Naive thymus-derived CD4-positive, alpha-beta T cell (primary cell): Measurements from ENCODE around the gene DPH7. TPM values are rescaled to one million over a fixed set of nuclear protein-coding genes. Genes with fewer than 3 reads are reported as not detected.
"Not testable (repeated sequence)": the region's sequence is repeated elsewhere in the genome, so short reads cannot be mapped to it uniquely, and the experiment has no call there.

Experiments
- ATAC-seq: fragments of 150-1000 bp; cut with Tn5 transposase; 2 replicates; pipeline ENCODE4 v1.10.0; 2021; ENCODE audit warnings: mild to moderate bottlenecking, moderate library complexity
- CTCF ChIA-PET: fragments of 350-600 bp; sonication (Branson Sonifier 250); formaldehyde crosslinking; loops from one replicate; lab custom pipeline; 2021; ENCODE audit warnings: antibody characterized with exemption; lab: Charles Lee
- POLR2A ChIA-PET: fragments of 350-600 bp; sonication (Branson Sonifier 250); formaldehyde crosslinking; loops from one replicate; lab custom pipeline; 2021; ENCODE audit warnings: antibody characterized with exemption, inconsistent platforms; lab: Charles Lee
- DNase-seq, 9 donors: peaks; one replicate each; pipeline versions ENCODE4 v3.0.0 to v3.0.0-alpha.2; 2020 to 2022; ENCODE audit warnings: mixed read lengths in 1 of 9
- H3K27ac ChIP-seq: one replicate; pipeline ENCODE4 v1.7.0; 2013; ENCODE audit warnings: mild to moderate bottlenecking, low read depth, low read length, moderate library complexity
- H3K27me3 ChIP-seq, 2 donors: one replicate each; pipeline ENCODE4 v1.7.0; 2013; ENCODE audit warnings: low read length in 2 of 2, mild to moderate bottlenecking in 2 of 2, moderate library complexity in 2 of 2; ENCODE audit not compliant: control insufficient read depth in 2 of 2, insufficient read depth in 2 of 2
- H3K36me3 ChIP-seq, 3 experiments: 1 replicate in 2 of 3; 2 replicates in 1 of 3; pipeline ENCODE4 v1.7.0; 2013; ENCODE audit warnings: low read length in 3 of 3, mild to moderate bottlenecking in 3 of 3, moderate library complexity in 1 of 3; ENCODE audit not compliant: insufficient read depth in 3 of 3, control insufficient read depth in 2 of 3
- H3K4me1 ChIP-seq, 2 donors: one replicate each; pipeline ENCODE4 v1.7.0; 2013; ENCODE audit warnings: low read length in 2 of 2, mild to moderate bottlenecking in 2 of 2, moderate library complexity in 1 of 2; ENCODE audit not compliant: control insufficient read depth in 2 of 2, insufficient read depth in 2 of 2
- H3K4me3 ChIP-seq: 2 replicates; pipeline ENCODE4 v1.7.0; 2013; ENCODE audit warnings: mild to moderate bottlenecking, low read length
- H3K9me3 ChIP-seq, 3 experiments: 1 replicate in 2 of 3; 2 replicates in 1 of 3; pipeline ENCODE4 v1.7.0; 2013; ENCODE audit warnings: low read length in 3 of 3; ENCODE audit not compliant: control insufficient read depth in 2 of 3
- H3K27ac Mint-ChIP-seq, 9 donors: one replicate each; pipeline ENCODE4 v1.8.0; 2020 to 2022; ENCODE audit warnings: mixed read lengths in 9 of 9, mild to moderate bottlenecking in 8 of 9, moderate library complexity in 5 of 9, inconsistent platforms in 2 of 9
- H3K27me3 Mint-ChIP-seq, 5 donors: one replicate each; pipeline ENCODE4 v1.8.0; 2021 to 2022; ENCODE audit warnings: mixed read lengths in 5 of 5, mild to moderate bottlenecking in 1 of 5
- H3K36me3 Mint-ChIP-seq, 5 donors: one replicate each; pipeline ENCODE4 v1.8.0; 2020 to 2022; ENCODE audit warnings: mixed read lengths in 5 of 5, mild to moderate bottlenecking in 3 of 5, inconsistent platforms in 1 of 5
- H3K4me1 Mint-ChIP-seq, 7 donors: one replicate each; pipeline ENCODE4 v1.8.0; 2020 to 2022; ENCODE audit warnings: mixed read lengths in 7 of 7, mild to moderate bottlenecking in 3 of 7, inconsistent platforms in 1 of 7
- H3K4me3 Mint-ChIP-seq, 10 donors: one replicate each; pipeline ENCODE4 v1.8.0; 2020 to 2022; ENCODE audit warnings: mild to moderate bottlenecking in 10 of 10, mixed read lengths in 10 of 10, moderate library complexity in 6 of 10, inconsistent platforms in 2 of 10
- H3K9me3 Mint-ChIP-seq, 11 donors: one replicate each; pipeline ENCODE4 v1.8.0; 2020 to 2022; ENCODE audit warnings: mixed read lengths in 11 of 11, mild to moderate bottlenecking in 4 of 11, inconsistent platforms in 1 of 11, moderate library complexity in 1 of 11
- intact Hi-C, 2 donors: fragments of 100-400 bp; cut with micrococcal nuclease; formaldehyde crosslinking; loops; one replicate each; pipeline ENCODE4 v1.15.1; 2023
- polyA plus RNA-seq, 2 donors: library from polyadenylated mRNA; unstranded; fragments of 300-500 nt; fragmentation: Illumina TruSeq; gene quantifications; one replicate each; pipeline ENCODE4 v1.2.3, GENCODE V29; 2021
- total RNA-seq, 6 experiments: library from RNA in 5 of 6; stranded (reverse) in 5 of 6; gene quantifications; 1 replicate in 5 of 6; 2 replicates in 1 of 6; pipeline ENCODE4 v1.2.3 and lab custom pipeline; 2021 to 2026

The DPH7 gene
- total and polyA plus RNA-seq, 7 experiments from 2014 or later = 29.7 to 77.5 (median 47.8) TPM

DNA sequence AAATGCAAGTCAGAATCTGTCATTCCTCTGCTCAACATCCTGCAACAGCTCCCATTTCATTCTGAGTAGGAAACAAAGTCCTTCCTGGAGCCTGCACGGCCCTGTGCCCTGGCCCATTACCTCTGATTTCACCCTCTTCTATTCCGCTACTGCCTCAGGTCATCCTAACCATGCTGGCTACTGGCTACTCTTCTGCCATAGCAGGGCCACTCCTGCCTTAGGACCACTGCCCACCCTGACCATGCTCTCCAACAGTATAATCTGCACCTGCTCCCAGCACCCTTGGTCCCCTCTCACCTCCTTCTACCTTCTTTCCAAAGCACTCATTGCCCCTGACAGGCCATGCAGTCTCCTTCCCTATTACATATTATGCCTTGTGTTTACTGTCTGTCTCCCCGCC lies 8.2 kb downstream of the DPH7 start:
- Mint-ChIP-seq H3K27ac (peak overlapping the region in 6 of 9 donors; percentile 2 to 80 (median 70)), H3K4me1 (peaks cover 4 to 26% (median 16%) of the 10 kb centered on the region in 7 donors), H3K9me3 (no peaks in the 10 kb centered on the region), H3K27me3 (no peaks in the 10 kb centered on the region), H3K36me3 (peaks cover 5 to 30% (median 11%) of the 10 kb centered on the region in 5 donors), H3K4me3 (peak overlapping the region in 1 of 10 donors; percentile 1)
- no peak overlapping the region for H3K27ac ChIP-seq
- POLR2A ChIA-PET = no interaction called here
- intact Hi-C loops = no loop called here
- ATAC-seq (no peak), DNase-seq (no peak)
- no peak overlapping the region for H3K4me3 ChIP-seq
- no peaks in the 10 kb centered on the region for H3K4me1 ChIP-seq
- peaks cover 0 to 37% (median 0%) of the 10 kb centered on the region in 3 experiments for H3K36me3 ChIP-seq
- no peaks in the 10 kb centered on the region for H3K9me3 ChIP-seq
- H3K27me3 ChIP-seq = no peaks in the 10 kb centered on the region
- CTCF ChIA-PET = no interaction called here

- Mint-ChIP-seq H3K36me3 (peaks cover 4 to 22% (median 6%) of the 10 kb centered on the region in 5 donors), H3K9me3 (no peaks in the 10 kb centered on the region), H3K27me3 (no peaks in the 10 kb centered on the region), H3K27ac (peak overlapping the region in 1 of 9 donors; percentile 77), H3K4me3 (no peak overlapping the region), H3K4me1 (peaks cover 0 to 17% (median 12%) of the 10 kb centered on the region in 7 donors)
- CTCF ChIA-PET = no interaction called here
- Histone ChIP-seq H3K4me3 (no peak overlapping the region), H3K27me3 (no peaks in the 10 kb centered on the region), H3K36me3 (peaks cover 0 to 31% (median 0%) of the 10 kb centered on the region in 3 experiments), H3K27ac (no peak overlapping the region), H3K9me3 (no peaks in the 10 kb centered on the region), H3K4me1 (no peaks in the 10 kb centered on the region)
- POLR2A ChIA-PET = no interaction called here
- intact Hi-C loops = no loop called here
- ATAC-seq (no peak), DNase-seq (no peak)
Observed at GRCh38 chr9:137569609-137570203, 9.0 kb downstream of the DPH7 start.

DNA sequence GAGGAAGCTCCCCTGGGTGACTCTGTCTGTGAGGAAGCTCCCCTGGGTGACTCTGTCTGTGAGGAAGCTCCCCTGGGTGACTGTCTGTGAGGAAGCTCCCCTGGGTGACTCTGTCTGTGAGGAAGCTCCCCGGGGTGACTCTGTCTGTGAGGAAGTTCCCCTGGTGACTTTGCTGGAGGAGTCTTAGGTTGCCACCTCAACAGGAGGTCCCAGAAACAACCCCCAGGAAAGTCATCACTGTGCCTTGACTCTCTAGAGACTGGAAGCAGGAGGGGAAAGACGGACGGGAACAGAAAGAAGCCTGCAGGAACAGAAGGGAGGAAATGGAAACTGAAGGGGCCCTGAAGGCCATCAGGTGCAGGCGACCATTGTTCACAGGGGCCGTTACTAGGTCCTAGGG lies 10.3 kb downstream of the DPH7 start:
- DNase-seq, H3K27me3 ChIP-seq, H3K4me1 ChIP-seq, ATAC-seq, H3K4me3 Mint-ChIP-seq, H3K27ac ChIP-seq, POLR2A ChIA-PET, CTCF ChIA-PET, H3K4me3 ChIP-seq, H3K27me3 Mint-ChIP-seq, H3K9me3 Mint-ChIP-seq, H3K9me3 ChIP-seq, intact Hi-C loops: not testable (repeated sequence)
- peaks cover 0 to 34% (median 0%) of the 10 kb centered on the region in 3 experiments for H3K36me3 ChIP-seq
- peak overlapping the region in 1 of 9 donors; percentile 50 for H3K27ac Mint-ChIP-seq
- peaks cover 4 to 27% (median 11%) of the 10 kb centered on the region in 5 donors for H3K36me3 Mint-ChIP-seq
- peaks cover 0 to 27% (median 12%) of the 10 kb centered on the region in 7 donors for H3K4me1 Mint-ChIP-seq

DNA sequence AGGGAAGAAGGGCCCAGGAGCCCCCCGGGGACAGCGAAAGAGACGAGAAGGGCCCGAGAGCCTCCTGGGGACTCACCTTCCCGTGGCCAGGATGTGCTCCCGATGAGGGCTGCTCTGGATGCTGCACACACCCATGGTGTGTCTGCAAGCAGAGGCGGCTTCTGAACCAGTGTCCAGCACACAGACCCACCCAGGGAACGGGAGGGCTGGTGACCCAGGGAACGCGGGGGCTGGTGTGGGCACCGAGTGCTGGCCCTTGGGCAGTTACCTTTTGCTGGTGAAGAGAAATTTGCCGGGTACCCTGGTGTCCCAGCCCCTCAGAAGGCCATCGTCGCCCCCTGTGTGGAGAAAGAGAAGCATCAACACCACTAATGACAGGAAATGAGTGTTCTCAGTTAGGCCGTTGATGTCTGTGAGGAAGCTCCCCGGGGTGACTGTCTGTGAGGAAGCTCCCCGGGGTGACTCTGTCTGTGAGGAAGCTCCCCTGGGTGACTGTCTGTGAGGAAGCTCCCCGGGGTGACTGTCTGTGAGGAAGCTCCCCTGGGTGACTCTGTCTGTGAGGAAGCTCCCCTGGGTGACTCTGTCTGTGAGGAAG lies 13.8 kb downstream of the DPH7 start:
- peak overlapping the region in 4 of 9 donors; percentile 19 to 69 (median 44) for H3K27ac Mint-ChIP-seq
- ATAC-seq = no peak

GRCh38 chr9:137564134-137564533 lies 14.6 kb downstream of the DPH7 start:
- DNase-seq (no peak), ATAC-seq (no peak)
- H3K27ac Mint-ChIP-seq = peak overlapping the region in 6 of 9 donors; percentile 21 to 86 (median 43)
- H3K27ac ChIP-seq = no peak overlapping the region
- intact Hi-C loops = no loop called here
- H3K36me3 Mint-ChIP-seq = peaks cover 4 to 32% (median 15%) of the 10 kb centered on the region in 5 donors
- no peaks in the 10 kb centered on the region for H3K27me3 Mint-ChIP-seq
- H3K36me3 ChIP-seq = peaks cover 0 to 32% (median 0%) of the 10 kb centered on the region in 3 experiments
- H3K4me3 Mint-ChIP-seq = no peak overlapping the region
- H3K9me3 ChIP-seq = no peaks in the 10 kb centered on the region
- peaks cover 0 to 26% (median 5%) of the 10 kb centered on the region in 7 donors for H3K4me1 Mint-ChIP-seq
- POLR2A ChIA-PET = interaction anchor here (1.2 kb wide), 1 partner anchor 14 kb away, joined by 3 read pairs; the partner anchor contains the start of gene PNPLA7
- H3K27me3 ChIP-seq = no peaks in the 10 kb centered on the region
- no peaks in the 10 kb centered on the region for H3K9me3 Mint-ChIP-seq
- no peaks in the 10 kb centered on the region for H3K4me1 ChIP-seq
- CTCF ChIA-PET = no interaction called here
- H3K4me3 ChIP-seq = no peak overlapping the region

More for the DNA sequence above, 13.8 kb downstream of the DPH7 start:
- Histone ChIP-seq H3K27me3 (no peaks in the 10 kb centered on the region), H3K36me3 (peaks cover 0 to 32% (median 0%) of the 10 kb centered on the region in 3 experiments), H3K4me3 (no peak overlapping the region), H3K4me1 (no peaks in the 10 kb centered on the region), H3K27ac (no peak overlapping the region), H3K9me3 (no peaks in the 10 kb centered on the region)
- Mint-ChIP-seq H3K4me1 (peaks cover 0 to 21% (median 7%) of the 10 kb centered on the region in 7 donors), H3K4me3 (no peak overlapping the region), H3K9me3 (no peaks in the 10 kb centered on the region), H3K36me3 (peaks cover 0 to 26% (median 11%) of the 10 kb centered on the region in 5 donors), H3K27me3 (no peaks in the 10 kb centered on the region)
- intact Hi-C loops = no loop called here
- ChIA-PET POLR2A (no interaction called here), CTCF (no interaction called here)
- DNase-seq = no peak

- no peak overlapping the region for H3K4me3 Mint-ChIP-seq
- intact Hi-C loops = loop anchor here in 1 of 2 donors (10.0 kb wide), 2 partner anchors 133 to 253 kb away; partner anchors contain the start of genes EXD3, NOXA1 and NRARP
- ATAC-seq (no peak), DNase-seq (no peak)
- no peak overlapping the region for H3K27ac ChIP-seq
- peaks cover 0 to 6% (median 0%) of the 10 kb centered on the region in 7 donors for H3K4me1 Mint-ChIP-seq
- no peaks in the 10 kb centered on the region for H3K9me3 Mint-ChIP-seq
- H3K4me1 ChIP-seq = no peaks in the 10 kb centered on the region
- no peak overlapping the region for H3K27ac Mint-ChIP-seq
- H3K36me3 Mint-ChIP-seq = peaks cover 4 to 38% (median 14%) of the 10 kb centered on the region in 5 donors
- H3K27me3 ChIP-seq = no peaks in the 10 kb centered on the region
- ChIA-PET POLR2A (interaction anchor here (0.6 kb wide), 1 partner anchor 429 kb away, joined by 3 read pairs; no protein-coding TSS in a partner anchor), CTCF (interaction anchor here (0.6 kb wide), 1 partner anchor 33 kb away, joined by 3 read pairs; no protein-coding TSS in a partner anchor)
- H3K36me3 ChIP-seq = peaks cover 0 to 29% (median 0%) of the 10 kb centered on the region in 3 experiments
- H3K4me3 ChIP-seq = no peak overlapping the region
- no peaks in the 10 kb centered on the region for H3K9me3 ChIP-seq
- H3K27me3 Mint-ChIP-seq = no peaks in the 10 kb centered on the region
Observed at GRCh38 chr9:137558127-137558526, 20.6 kb downstream of the DPH7 start.
